Common myeloid progenitor, CD34-positive (primary cell): ENCODE results near the gene CFHR3.
"Not testable (repeated sequence)": the region's sequence is repeated elsewhere in the genome, so short reads cannot be mapped to it uniquely, and the experiment has no call there.

Source experiments
- CTCF ChIA-PET: fragments of 350-600 bp; sonication (Branson Sonifier 250); formaldehyde crosslinking; loops from one replicate; lab custom pipeline; 2021; ENCODE audit warnings: antibody characterized with exemption; lab: Charles Lee
- POLR2A ChIA-PET: fragments of 350-600 bp; sonication (Branson Sonifier 250); formaldehyde crosslinking; loops from one replicate; lab custom pipeline; 2021; ENCODE audit warnings: antibody characterized with exemption; lab: Charles Lee
- DNase-seq, 3 donors: peaks; one replicate each; pipeline versions ENCODE4 v3.0.0 to v3.0.0-alpha.2; 2013
- H3K27ac ChIP-seq, 2 experiments: 1 replicate in 1 of 2; 2 replicates in 1 of 2; pipeline ENCODE4 v1.7.0; 2013; ENCODE audit warnings: inconsistent platforms in 2 of 2, low read length in 2 of 2, mild to moderate bottlenecking in 2 of 2, low read depth in 1 of 2, moderate library complexity in 1 of 2; ENCODE audit not compliant: severe bottlenecking in 2 of 2, insufficient read depth in 1 of 2, poor library complexity in 1 of 2
- H3K27me3 ChIP-seq, 5 experiments: replicated peaks in 2 of 5; 1 replicate in 3 of 5; 2 replicates in 2 of 5; pipeline versions ENCODE4 v1.6.1 to v1.7.0; 2013; ENCODE audit warnings: low read length in 4 of 5, mild to moderate bottlenecking in 2 of 5, moderate library complexity in 2 of 5, inconsistent platforms in 1 of 5; ENCODE audit not compliant: insufficient read depth in 5 of 5, control insufficient read depth in 4 of 5
- H3K36me3 ChIP-seq, 4 experiments: 1 replicate in 2 of 4; 2 replicates in 2 of 4; pipeline versions ENCODE4 v1.6.1 to v1.7.0; 2013; ENCODE audit warnings: low read length in 3 of 4, control low read depth in 1 of 4, mild to moderate bottlenecking in 1 of 4; ENCODE audit not compliant: control insufficient read depth in 4 of 4, insufficient read depth in 4 of 4
- H3K4me1 ChIP-seq, 4 experiments: 1 replicate in 3 of 4; 2 replicates in 1 of 4; pipeline versions ENCODE4 v1.6.1 to v1.7.1; 2013; ENCODE audit warnings: low read length in 3 of 4, mild to moderate bottlenecking in 3 of 4, control low read depth in 1 of 4, inconsistent platforms in 1 of 4, moderate library complexity in 1 of 4; ENCODE audit not compliant: control insufficient read depth in 4 of 4, insufficient read depth in 4 of 4; ENCODE audit errors: control extremely low read depth in 1 of 4
- H3K4me3 ChIP-seq, 7 experiments: 1 replicate in 4 of 7; 2 replicates in 3 of 7; pipeline versions ENCODE4 v1.5.1 to v1.7.0; 2013; ENCODE audit warnings: mild to moderate bottlenecking in 7 of 7, low read length in 6 of 7, moderate library complexity in 6 of 7, inconsistent platforms in 2 of 7, low read depth in 2 of 7, control low read depth in 1 of 7; ENCODE audit not compliant: insufficient read depth in 4 of 7, control insufficient read depth in 1 of 7; ENCODE audit errors: extremely low read depth in 1 of 7
- H3K9me3 ChIP-seq, 5 experiments: 1 replicate in 4 of 5; 2 replicates in 1 of 5; pipeline versions ENCODE4 v1.6.1 to v1.7.1; 2013; ENCODE audit warnings: low read length in 4 of 5, mild to moderate bottlenecking in 2 of 5, inconsistent platforms in 1 of 5, low read depth in 1 of 5, moderate library complexity in 1 of 5; ENCODE audit not compliant: control insufficient read depth in 4 of 5, insufficient read depth in 2 of 5; ENCODE audit errors: control extremely low read depth in 1 of 5
- WGBS: methylation state at CpG from one replicate; pipeline ENCODE4 v1.1.5; 2013; ENCODE audit not compliant: insufficient coverage; 5-methylcytosine and 5-hydroxymethylcytosine counted together

Gene CFHR3

GRCh38 chr1:196794103-196794502, 19.5 kb downstream of the CFHR3 start:
- POLR2A ChIA-PET: not testable (repeated sequence)

DNA sequence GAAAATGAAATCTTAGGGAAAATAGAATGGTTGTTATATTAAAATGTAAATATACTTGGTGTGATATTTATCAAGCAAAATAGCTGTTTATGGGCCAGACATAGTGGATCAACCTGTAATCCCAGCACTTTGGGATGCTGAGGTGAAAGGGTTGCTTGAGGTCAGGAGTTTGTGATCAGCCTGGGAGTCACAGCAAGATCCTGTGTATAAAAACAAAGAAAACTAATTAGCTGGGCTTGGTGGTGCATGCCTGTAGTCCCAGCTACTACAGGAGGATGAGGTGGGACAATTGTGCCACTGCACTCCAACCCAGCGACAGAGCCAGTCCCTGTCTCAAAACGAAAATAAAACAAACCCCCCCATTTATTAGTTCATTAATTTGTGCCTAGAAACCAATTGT, 23.3 kb downstream of the CFHR3 start:
- POLR2A ChIA-PET: no interaction called here
- H3K9me3 ChIP-seq: no peaks in the 10 kb centered on the region
- no peak for DNase-seq
- no peaks in the 10 kb centered on the region for H3K4me1 ChIP-seq
- no CpG with 5 or more reads among the region's 2 CpGs for WGBS
- H3K4me3 ChIP-seq: no peak overlapping the region
- H3K27me3 ChIP-seq: no peaks in the 10 kb centered on the region
- H3K36me3 ChIP-seq: no peaks in the 10 kb centered on the region
- CTCF ChIA-PET: no interaction called here
- H3K27ac ChIP-seq: no peak overlapping the region

More at GRCh38 chr1:196794103-196794502, 19.5 kb downstream of the CFHR3 start:
- H3K9me3 ChIP-seq, CTCF ChIA-PET, H3K4me1 ChIP-seq, DNase-seq, H3K27me3 ChIP-seq, H3K27ac ChIP-seq, H3K36me3 ChIP-seq, H3K4me3 ChIP-seq: not testable (repeated sequence)
- no CpG with 5 or more reads among the region's 4 CpGs for WGBS

- H3K36me3 ChIP-seq, H3K27ac ChIP-seq, H3K4me3 ChIP-seq, H3K9me3 ChIP-seq, DNase-seq, H3K4me1 ChIP-seq, H3K27me3 ChIP-seq, POLR2A ChIA-PET, CTCF ChIA-PET: not testable (repeated sequence)
- no CpG with 5 or more reads among the region's 1 CpG for WGBS
Observed at GRCh38 chr1:196801920-196802319, 27.3 kb downstream of the CFHR3 start.

GRCh38 chr1:196808529-196809235, 34.0 kb downstream of the CFHR3 start:
- Histone ChIP-seq H3K4me3 (no peak overlapping the region), H3K36me3 (no peaks in the 10 kb centered on the region), H3K9me3 (no peaks in the 10 kb centered on the region), H3K27ac (no peak overlapping the region), H3K27me3 (no peaks in the 10 kb centered on the region), H3K4me1 (peaks cover 0 to 9% (median 0%) of the 10 kb centered on the region in 4 experiments)
- CTCF ChIA-PET: no interaction called here
- DNase-seq: no peak
- WGBS: 98% methylated on average over 8 of the region's 22 CpGs
- POLR2A ChIA-PET: no interaction called here

- POLR2A ChIA-PET, H3K27me3 ChIP-seq, CTCF ChIA-PET, H3K36me3 ChIP-seq, H3K4me1 ChIP-seq, DNase-seq, H3K9me3 ChIP-seq, H3K4me3 ChIP-seq, H3K27ac ChIP-seq: not testable (repeated sequence)
- no CpG with 5 or more reads among the region's 6 CpGs for WGBS
Observed at GRCh38 chr1:196817442-196817841, 42.8 kb downstream of the CFHR3 start.

DNA sequence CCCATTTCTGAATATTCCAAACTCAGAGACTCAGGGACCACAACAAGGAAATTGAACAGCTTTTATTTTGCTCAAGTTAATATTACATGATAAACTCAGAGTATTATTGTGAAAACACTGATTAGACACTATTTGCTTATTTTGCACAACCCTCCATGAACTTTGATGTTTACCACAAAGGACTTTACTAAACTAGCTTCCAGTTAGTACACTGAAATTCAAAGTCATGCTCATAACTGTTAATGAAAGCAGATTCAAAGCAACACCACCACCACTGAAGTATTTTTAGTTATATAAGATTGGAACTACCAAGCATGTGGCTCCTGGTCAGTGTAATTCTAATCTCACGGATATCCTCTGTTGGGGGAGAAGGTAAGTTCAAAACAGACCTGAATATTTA, 44.9 kb downstream of the CFHR3 start, which contains the start of gene CFHR1:
TSS of gene CFHR1 (plus strand) at position 201 of the 400 bp plus-strand sequence. CDS start at position 315, 114 bp downstream.
- DNase-seq, CTCF ChIA-PET, H3K4me1 ChIP-seq, H3K27me3 ChIP-seq, H3K4me3 ChIP-seq, H3K27ac ChIP-seq, H3K9me3 ChIP-seq, H3K36me3 ChIP-seq, POLR2A ChIA-PET: not testable (repeated sequence)
- WGBS: no CpG with 5 or more reads among the region's 1 CpG

GRCh38 chr1:196827860-196828259, 53.2 kb downstream of the CFHR3 start:
- H3K36me3 ChIP-seq, H3K27ac ChIP-seq, H3K4me3 ChIP-seq, POLR2A ChIA-PET, H3K27me3 ChIP-seq, H3K4me1 ChIP-seq, CTCF ChIA-PET, H3K9me3 ChIP-seq: not testable (repeated sequence)
- 0% methylated on average over 1 of the region's 4 CpGs for WGBS
- peak; percentile 24 to 57 (median 41) for DNase-seq
